ENCODE data around the gene KPNB1.

The KPNB1 gene

DNA sequence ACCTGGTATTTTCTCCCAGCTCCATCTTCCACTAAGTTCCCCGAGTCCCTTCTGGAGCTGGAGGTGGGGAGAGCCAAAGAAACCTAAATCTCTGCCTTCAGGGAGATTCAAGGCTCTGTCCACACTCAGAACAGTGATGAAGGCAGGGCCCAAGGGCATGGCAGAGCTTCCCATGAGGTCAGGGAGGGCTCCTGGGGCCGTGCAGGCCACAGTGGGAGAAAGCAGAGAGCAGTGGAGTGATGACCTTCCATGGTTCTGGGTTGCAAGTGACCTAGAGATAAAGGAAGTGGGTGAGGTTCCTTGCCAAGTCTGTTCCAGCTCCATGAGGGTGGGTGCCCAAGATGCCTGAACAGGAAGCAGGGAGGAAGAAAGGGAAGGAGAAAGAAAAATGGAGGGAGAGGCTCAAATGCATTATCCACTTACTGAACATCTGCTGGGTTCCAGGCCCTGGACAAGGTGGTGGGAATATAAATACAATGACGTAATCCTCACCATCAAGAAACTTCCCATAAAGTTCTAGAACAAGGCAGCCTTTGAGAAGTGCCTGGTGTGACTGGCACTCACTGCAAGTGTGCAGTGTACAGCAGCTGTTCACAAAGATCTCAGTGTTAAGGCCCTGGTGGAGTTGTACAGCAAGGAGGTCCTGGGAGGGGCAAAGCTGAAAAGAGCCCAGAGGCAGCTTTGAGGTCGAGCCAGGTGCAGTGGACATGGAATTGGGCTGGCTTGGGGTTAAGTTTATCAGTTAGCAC, 57.5 kb downstream of the KPNB1 start:
- Mint-ChIP-seq H3K4me3 (peak overlapping the region; percentile 79 to 90), H3K27ac (peak overlapping the region in 1 of 2 donors; percentile 7), H3K4me1 (peaks cover 85% of the 10 kb centered on the region), H3K9me3 (no peaks in the 10 kb centered on the region), H3K27me3 (no peaks in the 10 kb centered on the region)
- DNase-seq (no peak), ATAC-seq (no peak)

- Mint-ChIP-seq H3K4me3 (no peak overlapping the region), H3K27me3 (no peaks in the 10 kb centered on the region), H3K27ac (no peak overlapping the region), H3K9me3 (no peaks in the 10 kb centered on the region), H3K4me1 (peaks cover 85% of the 10 kb centered on the region)
- ATAC-seq = no peak
- no peak for DNase-seq
These were observed 58.2 kb downstream of the KPNB1 start for GRCh38 chr17:47707884-47708283.

GRCh38 chr17:47708312-47708863, 58.7 kb downstream of the KPNB1 start:
- Mint-ChIP-seq H3K4me1 (peaks cover 85% of the 10 kb centered on the region), H3K27ac (no peak overlapping the region), H3K27me3 (no peaks in the 10 kb centered on the region), H3K9me3 (no peaks in the 10 kb centered on the region), H3K4me3 (no peak overlapping the region)
- DNase-seq = no peak
- no peak for ATAC-seq

GRCh38 chr17:47708864-47709541, 59.3 kb downstream of the KPNB1 start:
- Mint-ChIP-seq H3K4me1 (peaks cover 85% of the 10 kb centered on the region), H3K27me3 (no peaks in the 10 kb centered on the region), H3K27ac (no peak overlapping the region), H3K4me3 (no peak overlapping the region), H3K9me3 (no peaks in the 10 kb centered on the region)
- ATAC-seq = no peak
- no peak for DNase-seq

DNA sequence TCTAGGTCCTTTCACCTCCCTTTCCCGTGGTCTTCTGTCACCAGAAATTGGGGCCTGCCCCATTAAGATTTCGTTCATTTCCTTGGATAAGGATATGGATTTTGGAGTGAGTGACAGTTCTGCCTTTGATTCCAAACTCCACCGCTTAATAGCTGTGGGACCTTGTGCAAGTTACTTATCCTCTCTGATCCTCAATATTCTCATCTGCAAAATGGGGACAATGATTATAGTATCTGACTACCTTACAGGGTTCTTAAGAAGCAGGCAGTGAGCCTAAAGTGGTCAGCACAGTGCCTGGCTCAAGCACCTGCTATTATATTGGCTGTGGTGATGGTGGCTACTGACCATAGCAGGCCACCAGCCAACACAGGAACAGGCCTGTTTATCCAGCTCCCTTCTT, 59.9 kb downstream of the KPNB1 start:
- ATAC-seq (no peak), DNase-seq (no peak)
- peaks cover 85% of the 10 kb centered on the region for H3K4me1 Mint-ChIP-seq
- no peaks in the 10 kb centered on the region for H3K27me3 Mint-ChIP-seq
- no peak overlapping the region for H3K4me3 Mint-ChIP-seq
- H3K27ac Mint-ChIP-seq = no peak overlapping the region
- H3K9me3 Mint-ChIP-seq = no peaks in the 10 kb centered on the region

DNA sequence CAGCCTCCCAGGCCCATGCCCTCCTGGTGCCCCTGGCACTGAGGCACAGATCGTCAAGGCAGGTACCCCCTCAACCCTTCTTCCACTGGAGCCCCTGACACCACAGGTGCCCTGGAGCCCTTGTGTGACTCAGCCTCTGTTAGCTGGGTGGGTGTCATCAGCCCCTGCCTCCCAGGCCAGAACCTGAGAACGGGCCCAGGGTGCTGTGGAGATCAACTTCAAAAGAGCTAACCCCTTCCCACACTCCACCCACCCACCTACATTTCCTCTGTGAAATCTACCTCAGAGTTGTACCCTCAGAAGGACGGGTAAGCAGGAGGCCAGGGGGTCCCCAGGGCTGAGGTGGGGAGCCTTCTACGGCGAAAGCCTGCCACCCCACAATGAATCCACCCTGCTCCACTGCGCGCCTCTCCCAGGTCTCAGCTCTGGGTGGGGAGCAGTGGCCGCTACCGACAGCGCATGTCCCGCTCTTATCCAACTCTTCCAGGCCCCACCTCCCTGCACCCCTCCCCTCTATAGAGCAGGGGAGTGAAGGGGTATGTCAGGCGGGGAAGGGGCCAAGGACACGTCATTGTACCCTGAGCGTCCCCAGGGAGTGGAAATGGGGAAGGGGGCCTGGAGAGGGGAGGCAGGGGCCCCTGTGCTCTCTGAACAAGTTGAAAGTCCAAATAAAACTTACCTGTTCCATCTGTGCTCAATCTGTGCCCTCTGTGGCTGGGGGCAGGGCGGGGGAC, 61.8 kb downstream of the KPNB1 start:
- ATAC-seq (no peak), DNase-seq (no peak)
- Mint-ChIP-seq H3K4me1 (peaks cover 85% of the 10 kb centered on the region), H3K4me3 (peak overlapping the region in 1 of 2 donors; percentile 16), H3K9me3 (no peaks in the 10 kb centered on the region), H3K27me3 (no peaks in the 10 kb centered on the region), H3K27ac (no peak overlapping the region)

DNA sequence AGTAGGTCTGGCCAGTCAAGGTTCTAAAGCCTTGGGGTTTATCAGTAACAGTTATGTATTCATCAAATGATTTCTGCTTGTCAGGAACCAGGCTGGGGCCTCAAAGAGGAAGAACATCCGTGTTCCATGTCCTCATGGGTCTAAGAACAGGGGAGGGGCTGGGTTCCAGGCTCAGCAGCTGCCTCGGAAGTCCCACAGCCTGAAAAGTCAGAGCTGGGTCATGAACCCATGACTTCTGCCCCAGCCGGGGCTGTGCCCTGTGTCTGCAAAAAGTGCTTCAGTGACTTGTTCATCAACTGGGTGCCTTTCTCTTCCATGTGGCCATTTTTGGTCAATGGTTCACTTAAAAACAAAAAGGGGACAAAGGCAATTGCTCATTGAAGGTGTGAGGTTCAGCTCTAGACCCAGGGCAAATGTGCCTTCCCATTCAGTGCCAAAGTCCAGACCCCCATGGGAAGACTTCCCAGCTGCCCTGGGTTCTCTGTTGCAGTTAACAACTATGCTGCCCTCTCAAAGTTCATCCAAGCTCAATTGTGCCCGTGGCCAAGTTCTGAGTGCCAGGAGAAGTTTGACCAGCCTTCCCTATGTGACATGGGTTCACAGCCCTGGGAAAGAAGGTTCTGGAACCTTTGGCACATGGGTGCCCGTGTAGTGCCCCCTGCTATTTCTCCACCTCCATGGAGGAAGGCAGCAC, 62.8 kb downstream of the KPNB1 start:
- Mint-ChIP-seq H3K9me3 (no peaks in the 10 kb centered on the region), H3K27me3 (no peaks in the 10 kb centered on the region), H3K4me1 (peaks cover 85% of the 10 kb centered on the region), H3K27ac (no peak overlapping the region), H3K4me3 (no peak overlapping the region)
- DNase-seq (no peak), ATAC-seq (no peak)

DNA sequence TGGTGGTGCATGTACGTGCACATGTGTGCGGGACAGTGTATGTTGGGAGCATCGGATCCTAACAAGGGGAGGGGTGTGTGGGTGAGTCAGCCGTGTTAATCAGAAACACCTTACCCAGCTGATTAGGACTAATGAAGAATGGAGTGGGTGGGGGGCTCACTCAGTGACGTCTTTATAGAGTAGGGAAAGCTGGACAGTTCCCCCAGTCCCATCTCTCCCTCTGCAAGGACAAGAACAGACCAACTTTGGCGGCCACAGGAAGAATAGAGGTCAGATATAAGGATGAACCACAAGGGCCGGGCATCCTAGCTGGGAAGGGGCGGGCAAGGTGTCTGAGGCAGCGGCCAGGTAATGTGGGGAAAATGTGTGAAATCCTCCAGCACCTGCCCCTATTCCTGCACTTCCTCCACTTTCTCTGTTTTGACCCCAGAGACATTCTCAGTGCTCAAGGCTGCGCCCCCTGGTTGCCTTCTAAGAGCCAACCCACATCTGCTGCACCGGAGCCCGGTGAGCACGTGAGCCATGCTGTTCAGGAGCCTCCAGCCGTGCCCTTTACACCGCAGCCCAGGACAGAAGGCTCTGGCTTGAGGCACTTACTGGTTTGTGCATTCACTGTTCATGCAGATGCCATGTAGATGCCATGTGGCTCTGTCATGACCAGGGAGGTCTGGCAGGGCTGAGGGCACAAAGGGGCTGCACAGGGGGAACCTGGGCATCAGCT, 64.4 kb downstream of the KPNB1 start:
- Mint-ChIP-seq H3K4me1 (peaks cover 99% of the 10 kb centered on the region), H3K4me3 (no peak overlapping the region), H3K9me3 (no peaks in the 10 kb centered on the region), H3K27me3 (no peaks in the 10 kb centered on the region), H3K27ac (no peak overlapping the region)
- DNase-seq (no peak), ATAC-seq (no peak)

GRCh38 chr17:47714773-47715396, 65.2 kb downstream of the KPNB1 start:
- H3K27ac Mint-ChIP-seq = peak overlapping the region in 1 of 2 donors; percentile 40

DNA sequence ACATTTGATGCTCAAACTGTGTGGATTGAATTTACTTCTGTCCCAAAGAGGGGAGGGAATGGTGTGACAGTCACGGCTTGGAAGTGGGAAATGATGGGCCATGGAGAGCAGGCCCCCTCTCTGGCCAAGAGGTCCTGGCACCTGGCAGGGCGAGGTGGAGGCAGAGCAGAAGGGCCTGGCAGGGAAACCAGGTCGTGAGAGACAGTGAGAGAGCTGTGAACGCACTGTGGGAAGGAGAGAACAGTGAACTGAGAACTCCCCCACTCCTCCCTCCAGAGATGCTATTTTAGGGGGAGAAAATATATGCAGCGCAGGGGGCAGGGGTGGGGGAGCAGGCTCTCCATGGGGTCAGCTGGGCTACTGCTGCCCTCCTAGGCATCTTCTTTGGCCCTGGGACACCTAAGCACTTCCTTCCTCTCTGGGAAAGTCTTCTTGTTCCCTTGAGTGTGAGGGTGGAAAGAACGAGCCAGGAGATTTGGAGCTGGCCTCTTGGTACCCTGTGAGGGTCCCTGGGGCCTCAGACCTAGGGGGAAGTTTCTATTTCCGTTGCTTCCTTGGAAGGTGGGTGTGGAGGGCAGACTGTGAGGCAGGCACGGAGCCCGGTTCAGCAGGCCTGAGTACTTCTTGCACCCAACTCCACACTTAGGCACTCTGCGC, 66.1 kb downstream of the KPNB1 start:
- Mint-ChIP-seq H3K4me3 (peak overlapping the region; percentile 1 to 53), H3K27ac (peak overlapping the region; percentile 52 to 64), H3K27me3 (no peaks in the 10 kb centered on the region), H3K9me3 (no peaks in the 10 kb centered on the region), H3K4me1 (peaks cover 100% of the 10 kb centered on the region)
- DNase-seq (no peak), ATAC-seq (no peak)

More at GRCh38 chr17:47714773-47715396, 65.2 kb downstream of the KPNB1 start:
- H3K27me3 Mint-ChIP-seq = no peaks in the 10 kb centered on the region
- ATAC-seq (no peak), DNase-seq (no peak)
- peak overlapping the region; percentile 27 to 28 for H3K4me3 Mint-ChIP-seq
- H3K9me3 Mint-ChIP-seq = no peaks in the 10 kb centered on the region
- peaks cover 100% of the 10 kb centered on the region for H3K4me1 Mint-ChIP-seq

- H3K9me3 Mint-ChIP-seq = no peaks in the 10 kb centered on the region
- no peak for DNase-seq
- H3K27ac Mint-ChIP-seq = peak overlapping the region in 1 of 2 donors; percentile 96
- peaks cover 100% of the 10 kb centered on the region for H3K4me1 Mint-ChIP-seq
- peak overlapping the region; percentile 71 to 77 for H3K4me3 Mint-ChIP-seq
- no peak for ATAC-seq
- no peaks in the 10 kb centered on the region for H3K27me3 Mint-ChIP-seq
These were observed 66.7 kb downstream of the KPNB1 start for GRCh38 chr17:47716375-47716774.

- peak; percentile 16 for ATAC-seq
- Mint-ChIP-seq H3K4me1 (peaks cover 100% of the 10 kb centered on the region), H3K4me3 (peak overlapping the region; percentile 71 to 77), H3K27ac (peak overlapping the region; percentile 96 to 98), H3K27me3 (no peaks in the 10 kb centered on the region), H3K9me3 (no peaks in the 10 kb centered on the region)
- peak in 1 of 2 donors; percentile 75 for DNase-seq
These were observed 67.6 kb downstream of the KPNB1 start for GRCh38 chr17:47717261-47717697.

DNA sequence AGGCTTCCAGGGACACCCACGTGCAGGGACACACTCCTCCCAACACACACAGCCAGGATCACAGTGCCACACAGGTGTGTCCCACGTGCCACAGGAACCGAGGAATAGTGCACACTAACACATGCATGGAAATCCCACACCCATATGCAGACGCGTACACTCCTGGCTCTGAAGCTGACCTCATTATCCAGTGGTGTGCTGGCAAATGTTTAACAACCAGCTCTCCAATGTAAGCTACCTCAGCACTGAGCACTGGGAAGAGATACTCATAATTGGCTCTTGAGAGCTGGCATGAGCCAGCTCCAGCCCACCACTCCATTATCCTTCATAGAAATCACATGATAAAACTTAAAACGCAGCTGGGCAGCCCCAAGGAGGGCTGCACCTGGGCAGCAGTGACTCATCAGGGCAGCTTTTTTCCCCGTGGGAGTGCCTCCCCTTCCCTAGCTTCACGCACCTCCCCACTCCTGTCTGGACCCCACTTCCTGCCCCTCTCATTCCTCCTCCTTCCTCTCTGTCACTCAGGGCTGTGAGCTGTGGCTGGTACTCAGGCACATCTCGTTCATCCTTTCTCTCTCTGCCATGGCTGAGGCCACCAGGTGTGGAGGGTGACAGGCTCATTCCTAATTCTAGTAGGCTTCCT, 68.4 kb downstream of the KPNB1 start:
- peaks cover 100% of the 10 kb centered on the region for H3K4me1 Mint-ChIP-seq
- peak in 1 of 2 donors; percentile 35 for DNase-seq
- H3K27me3 Mint-ChIP-seq = no peaks in the 10 kb centered on the region
- peak overlapping the region; percentile 96 to 98 for H3K27ac Mint-ChIP-seq
- no peak for ATAC-seq
- peak overlapping the region; percentile 71 to 77 for H3K4me3 Mint-ChIP-seq
- no peaks in the 10 kb centered on the region for H3K9me3 Mint-ChIP-seq
